HG03095 (cell line): ENCODE measurements around the gene NDRG3.
"Not testable (repeated sequence)": the region's sequence is repeated elsewhere in the genome, so short reads cannot be mapped to it uniquely, and the experiment has no call there.

ENCODE experiments used
- ATAC-seq: cut with Tn5 transposase; IDR thresholded peaks from one replicate; pipeline ENCODE4 v1.9.1; 2021; ENCODE audit warnings: moderate library complexity; ENCODE audit not compliant: unreplicated experiment

Gene NDRG3

DNA sequence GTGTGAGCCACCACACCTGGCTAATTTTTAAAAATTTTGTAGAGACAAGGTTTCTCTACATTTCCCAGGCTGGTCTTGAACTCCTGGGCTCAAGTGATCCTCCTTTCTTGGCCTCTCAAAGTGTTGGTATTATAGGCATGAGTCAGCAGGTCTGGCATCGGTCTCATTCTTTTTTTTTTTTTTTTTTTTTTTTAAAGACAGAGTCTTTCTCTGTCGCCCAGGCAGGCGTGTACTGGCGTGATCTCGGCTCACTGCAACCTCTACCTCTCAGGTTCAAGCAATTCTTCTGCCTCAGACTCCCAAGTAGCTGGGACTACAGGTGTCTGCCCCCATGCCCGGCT is 137.5 kb downstream of the NDRG3 start:
- not testable (repeated sequence) for ATAC-seq

DNA sequence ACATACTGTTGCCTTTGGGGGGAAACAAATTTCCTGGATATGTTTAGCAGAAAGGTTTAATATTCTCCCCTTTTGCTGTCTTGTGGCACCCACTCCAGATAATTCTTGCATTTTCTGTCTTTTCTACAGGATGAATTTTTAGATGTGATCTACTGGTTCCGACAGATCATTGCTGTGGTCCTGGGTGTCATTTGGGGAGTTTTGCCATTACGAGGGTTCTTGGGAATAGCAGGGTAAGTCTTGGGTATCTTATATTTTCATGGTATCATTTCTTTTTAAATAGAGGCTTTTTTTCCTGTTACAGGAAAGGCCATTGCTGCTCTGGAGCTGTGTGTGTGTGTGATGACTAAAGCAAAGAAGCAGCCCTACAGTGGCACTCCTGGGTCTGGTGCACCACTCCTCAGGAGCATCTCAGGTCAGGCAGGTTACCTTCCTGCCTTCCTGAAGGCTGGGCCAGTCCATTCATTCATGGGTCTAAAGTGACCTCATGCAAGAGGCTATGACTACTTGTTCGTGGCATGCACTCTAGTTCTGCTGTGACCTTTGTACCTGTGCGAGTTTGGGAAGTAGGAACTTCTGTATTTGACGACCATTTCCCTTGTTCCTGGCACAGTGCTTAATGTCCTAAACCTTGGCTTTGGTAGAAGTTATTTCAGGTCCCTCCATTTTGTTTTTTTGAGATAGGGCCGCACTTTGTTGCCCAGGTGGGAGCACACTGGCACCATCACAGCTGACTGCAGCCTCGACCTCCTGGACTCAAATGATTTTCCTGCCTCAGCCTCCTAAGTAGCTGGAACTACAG is 138.1 kb downstream of the NDRG3 start:
- ATAC-seq, result no peak

DNA sequence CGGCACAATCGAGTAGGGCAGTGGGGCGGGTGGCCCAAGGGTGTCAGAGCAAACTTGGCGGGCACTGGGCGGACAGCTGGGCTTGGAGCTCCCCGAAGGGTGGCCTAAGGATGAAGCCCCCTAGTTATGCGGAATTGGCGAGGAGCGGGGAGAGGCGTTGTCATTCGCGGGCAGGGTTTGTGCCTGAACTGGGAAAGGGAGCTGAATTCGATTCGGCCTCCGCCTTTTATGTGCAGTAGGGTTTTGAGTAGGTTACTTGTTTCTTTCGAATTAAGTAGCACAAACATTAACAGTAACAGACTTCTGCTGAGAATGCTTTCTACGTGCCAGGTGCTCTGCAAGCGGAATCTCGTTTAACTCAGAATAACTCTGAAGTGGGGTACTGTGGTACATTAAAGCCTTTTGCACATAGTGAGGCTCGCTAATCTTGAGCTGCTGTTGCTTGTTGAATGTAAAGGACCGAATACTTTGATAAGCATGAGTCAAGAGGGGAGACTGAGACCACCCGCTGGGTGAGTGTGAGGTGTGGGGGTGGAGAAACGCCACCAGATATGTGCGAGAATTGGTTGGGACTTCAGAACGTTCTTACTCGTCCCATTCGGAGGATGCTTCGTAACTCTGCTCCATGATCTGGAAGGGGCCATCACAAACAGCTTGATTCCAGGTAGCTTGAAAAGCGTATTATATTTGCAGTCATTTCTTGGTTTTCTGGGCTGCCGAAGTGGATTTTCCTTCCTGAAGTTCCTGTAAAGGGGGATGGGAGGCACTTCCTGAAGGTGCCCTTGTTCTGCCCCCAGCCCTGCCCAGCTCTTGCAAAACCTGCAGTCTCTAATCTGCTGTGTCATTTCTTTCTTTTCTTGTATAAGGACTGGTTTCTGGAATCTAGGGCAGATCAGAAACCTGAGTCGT is 139.5 kb downstream of the NDRG3 start:
- peak; percentile 14 for ATAC-seq

DNA sequence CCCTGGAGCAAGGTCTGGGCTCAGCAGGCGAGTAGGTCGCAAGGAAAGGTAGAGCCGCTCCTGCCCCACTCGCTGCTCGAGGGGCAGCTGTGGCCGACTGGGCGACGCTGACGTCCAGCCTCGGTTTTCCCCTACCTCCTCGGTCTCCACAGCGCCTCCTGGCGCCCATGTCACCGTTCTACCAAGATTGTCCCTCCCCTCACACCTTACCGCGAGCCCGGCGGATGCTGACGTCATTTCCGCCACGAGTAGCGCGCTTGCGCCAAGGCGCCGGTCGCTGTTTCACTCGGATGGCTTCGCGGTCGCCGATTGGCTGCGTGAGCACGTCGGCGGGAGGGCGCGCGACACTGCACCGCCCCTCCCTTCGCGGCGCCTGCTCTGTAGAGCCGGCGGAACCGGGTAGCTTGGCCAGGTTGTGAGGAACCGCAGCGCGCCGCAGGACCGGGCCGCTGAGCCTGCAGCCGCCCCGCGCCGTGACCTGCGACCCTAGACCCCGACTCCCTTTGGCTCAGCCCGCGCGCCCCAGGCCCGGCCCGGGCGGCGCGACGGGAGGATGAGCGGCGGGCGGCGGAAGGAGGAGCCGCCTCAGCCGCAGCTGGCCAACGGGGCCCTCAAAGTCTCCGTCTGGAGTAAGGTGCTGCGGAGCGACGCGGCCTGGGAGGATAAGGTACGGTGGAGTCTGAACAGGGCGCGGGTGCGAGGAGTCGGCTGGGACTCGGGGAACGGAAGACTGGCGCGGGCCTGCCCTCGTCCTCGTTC is 140.3 kb downstream of the NDRG3 start, which contains the start of gene RAB5IF:
RAB5IF (plus strand) TSS at position 381 of the 759 bp plus-strand sequence; CDS start at position 554, 173 bp downstream.
- ATAC-seq, result peak; percentile 83

DNA sequence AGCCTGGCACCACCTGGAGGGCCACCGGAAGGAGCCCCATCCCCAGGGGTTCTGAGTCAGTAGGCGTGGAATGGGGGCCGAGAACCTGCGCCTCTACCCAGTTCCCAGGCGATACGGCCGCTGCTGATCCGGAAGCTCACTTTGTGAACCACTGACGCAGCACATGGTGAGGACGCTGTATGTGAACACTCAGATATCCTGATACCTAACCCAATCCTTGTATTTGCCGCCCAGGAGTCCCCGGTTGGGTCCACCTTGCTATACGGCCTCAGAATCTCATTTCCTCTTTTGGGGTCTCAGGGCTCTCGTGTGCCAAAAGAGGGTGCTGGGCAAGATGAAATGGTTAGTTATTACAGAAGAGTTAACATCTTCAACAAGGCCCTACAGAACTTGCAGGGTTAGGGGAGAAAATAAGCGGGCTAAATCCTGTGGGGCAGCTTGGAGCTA is 140.9 kb downstream of the NDRG3 start:
- ATAC-seq, result peak; percentile 35
